Stimulated activated CD4-positive, alpha-beta T cell treated with anti-CD3 and anti-CD28 coated beads, Interleukin-1b, Interleukin-23, amount 100 ng/mL, for 1 hour (primary cell): ENCODE results near the gene ADAMTS17.

Experiments used
- DNase-seq, 2 donors: peaks; one replicate each; pipeline ENCODE4 v3.0.0-alpha.2; 2020; ENCODE audit warnings: low read depth in 2 of 2

The ADAMTS17 gene

DNA sequence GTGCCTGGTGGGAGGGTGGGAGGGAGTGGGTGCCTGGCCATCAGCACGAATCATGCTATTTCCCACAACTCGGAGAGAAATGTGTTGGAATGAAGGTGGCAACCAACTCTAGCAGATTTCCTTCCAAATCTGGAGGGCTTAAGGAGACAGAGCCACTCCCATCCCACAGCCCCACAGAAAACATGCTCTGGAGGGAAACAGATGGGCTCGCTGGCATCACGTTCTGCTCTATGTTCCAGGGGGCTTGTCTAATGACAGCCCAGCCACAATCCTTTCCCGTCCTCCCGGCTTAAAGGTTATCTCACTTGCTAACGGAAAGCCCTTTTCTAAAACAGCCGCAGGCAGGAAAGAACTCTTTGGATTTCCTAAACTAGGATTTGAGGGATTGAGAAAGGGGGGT is 65.3 kb downstream of the ADAMTS17 start:
- DNase-seq: no peak

DNA sequence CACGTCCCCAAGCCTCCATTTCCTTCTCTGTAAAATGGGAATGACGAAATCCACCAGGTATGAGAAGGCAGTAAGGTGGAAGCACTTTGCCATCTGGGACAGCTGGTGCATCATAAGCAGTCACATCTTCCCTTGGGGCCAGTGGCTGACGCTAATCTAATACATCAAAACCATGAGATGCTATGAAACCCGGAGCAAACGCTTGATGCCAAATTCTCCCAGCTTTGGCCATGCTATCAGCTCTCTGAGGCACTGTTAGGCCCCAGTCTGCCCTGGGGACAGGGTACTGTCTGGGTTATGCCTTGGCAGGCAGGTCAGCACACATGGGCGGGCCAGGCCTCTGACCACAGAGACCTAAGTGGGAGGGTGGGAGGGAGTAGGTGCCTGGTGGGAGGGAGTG is 66.1 kb downstream of the ADAMTS17 start:
- DNase-seq: no peak

DNA sequence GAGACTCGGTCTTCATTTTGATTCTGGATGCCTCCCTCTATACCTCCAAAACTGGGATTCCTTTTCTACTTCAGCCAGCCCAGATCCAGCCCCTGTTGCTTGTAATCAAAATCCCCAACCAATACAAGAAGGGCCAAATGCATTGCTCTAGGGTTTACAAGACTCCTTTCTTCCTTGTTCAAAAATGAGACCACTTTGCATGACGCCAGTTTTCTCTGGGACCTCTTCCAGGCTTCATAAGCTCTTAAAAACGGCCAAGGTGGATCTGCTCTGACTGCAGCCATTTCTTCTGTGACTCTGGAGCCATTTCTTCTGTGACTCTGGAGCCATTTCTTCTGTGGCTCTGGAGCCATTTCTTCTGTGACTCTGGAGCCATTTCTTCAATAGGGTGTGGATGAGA is 71.9 kb downstream of the ADAMTS17 start:
- no peak for DNase-seq

DNA sequence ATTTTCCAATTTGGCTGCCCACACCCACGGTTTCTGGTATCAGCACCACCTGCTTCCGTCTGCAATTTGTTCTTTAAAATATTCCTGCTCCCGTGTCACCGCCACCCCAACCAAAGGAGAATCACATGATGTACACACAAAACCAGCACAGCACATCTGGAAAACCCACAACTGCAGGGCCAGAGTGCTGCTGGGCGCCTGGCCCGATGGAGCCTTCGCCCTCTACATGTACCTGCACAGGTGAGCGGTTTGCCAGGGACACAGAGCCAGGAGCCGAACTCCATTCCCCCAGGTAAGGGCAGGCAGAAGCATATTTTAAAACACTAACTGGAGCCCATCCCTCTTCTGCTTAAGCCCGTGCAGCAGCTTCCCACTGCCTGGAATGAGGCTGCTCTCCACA is 75.6 kb downstream of the ADAMTS17 start:
- no peak for DNase-seq

DNA sequence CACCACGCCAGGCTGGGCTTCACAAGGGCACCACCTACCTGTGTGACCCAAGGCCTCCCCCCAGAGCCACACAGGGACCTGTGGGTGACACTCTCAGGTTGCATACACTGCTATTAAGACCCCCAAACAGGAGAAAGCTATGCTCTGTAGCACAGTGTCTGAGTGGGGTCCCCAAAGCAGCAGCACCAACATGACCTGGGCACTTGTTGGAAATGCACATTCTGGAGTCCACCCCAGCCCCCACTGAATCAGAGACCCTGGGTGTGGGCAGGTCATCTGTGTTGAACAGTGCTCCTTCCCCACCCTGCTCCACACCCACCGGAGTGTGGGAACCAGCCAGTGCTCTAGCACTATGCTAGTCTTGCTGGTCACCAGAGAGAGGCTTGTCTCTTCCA is 76.1 kb downstream of the ADAMTS17 start:
- DNase-seq: no peak

DNA sequence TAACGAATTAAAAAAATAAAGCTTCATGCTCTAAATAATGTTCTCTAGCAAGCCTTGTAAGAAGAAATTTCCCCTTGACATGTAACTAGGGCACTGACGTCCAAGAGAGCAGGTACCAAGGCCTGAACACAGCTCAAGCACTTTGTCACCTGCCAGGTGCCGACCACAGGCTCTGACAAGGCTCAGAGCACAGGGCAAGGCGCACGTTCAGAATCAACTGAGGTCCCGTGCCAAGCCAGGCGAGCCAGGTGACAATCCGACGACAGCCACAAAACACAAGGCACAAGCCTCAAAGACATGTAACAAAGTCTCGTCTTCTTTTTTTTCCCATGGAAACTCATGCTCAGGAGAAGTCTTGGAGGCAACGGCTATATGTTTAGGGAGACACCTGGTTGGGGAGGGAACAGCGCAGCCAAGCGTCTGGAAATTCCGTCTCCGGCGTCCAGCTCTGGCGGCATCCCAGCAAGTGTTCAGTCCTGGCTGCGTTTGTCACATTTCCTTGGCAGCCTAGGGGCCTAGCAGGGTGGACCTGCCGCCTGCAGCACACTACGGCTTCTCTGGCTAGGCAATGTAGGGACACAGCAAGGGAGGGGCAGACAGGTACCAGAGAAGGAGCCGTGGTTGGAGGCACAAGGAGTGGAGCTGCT is 76.7 kb downstream of the ADAMTS17 start:
- DNase-seq: no peak

DNA sequence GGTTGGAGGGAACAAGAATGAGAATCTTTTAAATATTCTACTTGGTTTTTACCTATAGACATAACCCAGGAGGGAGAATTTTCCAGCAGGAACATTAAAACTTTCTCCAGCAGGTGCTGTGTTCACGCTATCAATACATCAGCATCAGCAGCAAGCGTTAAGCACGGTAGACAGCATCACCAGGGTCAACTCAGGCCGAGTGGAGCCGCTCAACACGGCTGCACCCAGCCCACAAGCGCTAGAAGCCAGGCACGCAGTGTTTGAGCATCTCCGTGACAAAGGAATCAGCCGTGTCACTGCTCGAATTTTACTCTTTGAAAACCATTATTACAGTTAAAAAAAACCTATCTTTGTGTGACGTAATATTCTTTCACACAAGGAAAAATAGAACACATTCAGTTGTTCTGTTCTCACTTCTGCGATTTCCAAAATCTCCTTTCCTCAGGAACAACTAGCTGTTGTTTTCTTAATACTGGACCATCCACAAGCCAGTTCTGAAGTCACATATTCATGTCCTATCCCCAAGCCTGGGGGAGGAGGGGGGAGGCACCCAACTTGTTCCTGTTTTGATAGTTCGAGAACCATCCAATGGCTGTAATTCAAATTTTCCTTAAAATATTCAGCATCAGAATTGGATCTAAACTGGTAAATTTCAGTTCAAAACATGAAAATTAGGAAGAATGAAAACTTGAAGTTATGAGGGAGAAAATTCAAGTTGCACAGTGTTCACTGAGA is 77.9 kb downstream of the ADAMTS17 start:
- DNase-seq: no peak

DNA sequence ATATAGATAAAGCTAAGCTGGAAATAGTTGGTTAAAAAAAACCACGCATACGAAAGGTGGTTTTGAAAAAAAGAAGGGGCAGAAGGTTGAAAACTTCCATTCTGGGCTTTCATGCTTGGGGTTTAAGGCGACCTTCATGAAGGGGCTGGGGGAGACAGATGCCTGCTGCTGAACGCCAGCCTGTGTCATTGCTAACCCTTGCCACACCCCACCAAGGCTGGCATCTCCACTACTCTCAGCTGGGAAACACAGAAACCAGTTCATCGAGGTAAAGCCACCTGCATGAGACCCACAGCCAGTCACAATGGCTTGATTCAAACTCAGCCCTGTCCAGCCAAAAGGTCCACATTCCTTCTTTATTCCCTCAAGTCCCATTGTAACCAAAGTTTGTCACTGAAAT is 78.7 kb downstream of the ADAMTS17 start:
- DNase-seq: no peak

DNA sequence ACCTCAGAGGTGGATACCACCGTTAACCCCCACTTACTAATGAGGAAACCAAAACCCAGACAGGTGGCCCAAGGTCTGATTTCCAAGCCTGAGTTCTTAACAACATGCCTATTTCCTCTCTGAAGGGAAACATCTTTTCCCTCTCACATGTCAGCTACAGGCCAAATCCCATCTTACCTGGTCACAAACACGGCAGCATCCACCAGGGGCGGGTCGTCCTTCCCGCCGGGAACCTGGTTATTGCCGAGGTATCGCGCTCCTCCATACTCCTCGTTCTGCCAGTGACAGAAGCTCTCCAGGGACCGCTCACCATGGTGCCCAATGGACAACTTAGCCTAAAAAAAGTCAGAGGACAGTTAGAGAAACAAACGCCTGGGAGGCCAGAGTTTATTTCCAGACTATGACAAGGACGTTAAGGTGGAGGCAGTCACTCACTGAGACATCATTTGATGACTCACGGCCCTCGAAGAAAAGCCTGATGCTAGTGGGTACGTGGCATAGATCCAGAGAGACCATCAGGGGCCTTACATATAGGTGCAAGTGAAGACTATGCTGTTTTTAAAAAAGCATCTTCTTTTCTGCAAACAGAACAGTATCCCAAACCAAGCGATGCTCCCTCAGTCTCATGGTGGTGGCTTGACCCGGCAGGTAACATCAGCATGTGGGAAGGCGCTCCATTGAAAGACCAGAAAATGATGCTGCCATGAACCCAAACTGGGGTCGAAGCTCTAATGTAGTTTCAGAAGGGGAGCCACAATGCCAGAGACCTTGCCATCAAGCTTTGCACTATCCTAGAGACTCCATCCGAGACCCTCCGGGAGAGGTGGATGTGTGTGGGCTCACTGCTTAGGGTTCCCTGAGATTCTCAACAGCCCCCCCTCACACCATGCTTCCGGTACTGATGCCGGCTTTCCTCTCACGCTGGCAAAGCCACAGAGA is 80.2 kb downstream of the ADAMTS17 start:
- DNase-seq: no peak

DNA sequence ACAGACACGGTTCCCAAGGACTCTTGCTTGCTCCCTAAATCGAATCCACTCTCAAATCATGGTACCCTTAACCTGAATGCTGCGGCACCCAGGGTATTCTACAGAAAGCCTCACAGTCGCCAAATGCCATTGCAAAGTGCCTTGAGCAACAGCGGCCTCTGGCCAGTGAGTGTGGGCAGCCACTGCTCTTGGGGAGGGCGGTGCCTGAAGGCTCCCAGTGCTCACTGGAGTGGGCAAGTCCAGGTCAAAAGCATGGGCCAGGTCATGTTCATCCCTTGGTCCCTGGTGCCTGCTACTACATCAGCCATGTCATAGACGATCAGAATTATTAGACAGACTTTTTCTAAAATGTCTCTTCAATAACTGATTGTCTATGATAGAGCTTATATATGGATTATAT is 82.5 kb downstream of the ADAMTS17 start:
- DNase-seq: no peak

DNA sequence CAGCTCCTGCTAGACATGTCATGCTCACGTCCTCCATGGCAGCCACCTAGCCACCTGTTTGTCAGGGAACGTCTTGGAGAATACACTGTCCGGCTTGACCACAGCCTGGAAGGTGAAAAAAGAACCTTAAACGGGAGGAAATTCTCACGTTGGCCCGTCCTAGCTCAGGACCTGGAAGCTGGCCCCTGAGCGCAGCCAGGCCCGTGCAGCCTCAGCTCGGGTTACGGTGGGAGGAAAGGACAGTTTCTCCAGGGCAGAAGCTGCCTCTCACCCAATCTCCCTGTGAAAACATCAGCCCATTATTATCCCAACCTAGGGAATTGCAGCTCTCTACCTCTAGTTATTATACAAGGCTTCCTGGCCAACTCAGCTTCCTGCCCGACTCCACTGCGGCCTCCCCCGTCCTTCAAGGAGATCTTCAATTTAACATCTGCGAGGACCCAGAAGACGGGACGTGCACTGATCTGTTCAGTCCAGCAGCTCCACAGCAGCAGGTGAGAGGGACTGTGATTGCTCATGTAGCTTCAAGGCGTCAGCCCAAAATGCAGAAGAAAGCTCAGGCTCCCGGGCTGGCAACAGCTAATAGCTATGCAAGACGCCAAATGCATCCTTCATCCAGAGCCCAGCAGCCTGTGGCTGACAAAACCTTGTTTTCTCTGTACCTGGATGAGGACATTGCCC is 84.7 kb downstream of the ADAMTS17 start:
- DNase-seq: no peak

DNA sequence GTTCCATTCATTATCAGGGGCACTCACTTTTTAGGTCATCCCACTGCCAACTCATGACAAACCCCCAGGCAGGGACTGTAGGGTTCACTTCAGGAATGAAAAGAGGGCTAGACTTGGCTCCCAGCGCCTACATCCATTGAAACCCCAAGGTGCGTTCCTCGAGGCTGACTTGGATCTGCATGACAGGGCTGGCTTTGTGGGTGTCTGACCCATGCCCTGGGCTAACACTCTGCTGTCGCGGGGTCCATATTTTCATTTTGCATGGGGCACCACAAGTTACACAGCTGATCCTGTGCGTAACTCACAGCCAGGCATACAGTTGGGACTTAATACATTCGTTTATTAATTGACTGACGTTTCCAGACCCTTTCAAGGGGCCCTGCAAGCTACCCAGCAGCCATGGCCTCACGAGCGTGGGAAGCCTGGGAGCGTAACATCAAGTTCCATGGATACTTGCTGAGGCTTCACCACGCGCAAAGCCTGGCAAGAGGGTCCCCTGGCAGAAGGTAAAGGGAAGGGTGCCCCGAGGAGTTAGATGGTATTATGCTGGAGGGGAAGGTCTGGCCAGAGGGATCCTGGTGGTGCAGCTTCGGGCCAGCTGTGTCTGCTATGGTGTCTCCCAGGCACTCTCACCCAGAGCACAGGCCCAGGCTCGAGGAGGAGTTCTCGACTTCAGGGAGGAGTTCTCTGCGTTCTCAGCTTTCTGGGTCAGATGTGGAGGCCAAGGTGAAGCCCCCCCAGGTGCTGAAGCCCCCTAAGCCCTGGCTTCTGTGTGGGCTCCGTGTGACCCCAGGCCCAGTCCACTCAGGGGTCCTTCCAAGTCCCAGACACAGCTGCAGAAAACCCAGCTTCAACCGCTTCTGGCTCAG is 85.4 kb downstream of the ADAMTS17 start:
- no peak for DNase-seq

DNA sequence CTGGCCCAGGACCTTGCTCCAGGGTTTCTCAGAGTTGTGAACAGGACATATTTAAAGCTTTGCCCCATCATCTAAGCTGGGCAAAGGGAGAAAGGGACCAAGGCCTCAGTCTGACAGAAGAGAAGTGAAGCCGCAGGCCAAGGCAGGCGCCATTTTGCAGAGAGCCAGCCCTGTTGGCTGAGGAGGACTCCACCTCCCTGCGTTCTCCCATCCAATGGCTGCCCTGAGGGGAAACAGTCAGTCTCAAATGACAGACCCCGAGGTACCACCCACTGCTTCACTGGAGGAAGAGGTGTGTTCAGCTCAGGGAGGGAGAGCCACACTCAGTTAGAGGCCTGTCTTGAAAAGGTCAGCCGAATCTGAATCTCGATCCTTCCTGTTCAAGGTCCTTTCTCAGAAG is 86.1 kb downstream of the ADAMTS17 start:
- no peak for DNase-seq

DNA sequence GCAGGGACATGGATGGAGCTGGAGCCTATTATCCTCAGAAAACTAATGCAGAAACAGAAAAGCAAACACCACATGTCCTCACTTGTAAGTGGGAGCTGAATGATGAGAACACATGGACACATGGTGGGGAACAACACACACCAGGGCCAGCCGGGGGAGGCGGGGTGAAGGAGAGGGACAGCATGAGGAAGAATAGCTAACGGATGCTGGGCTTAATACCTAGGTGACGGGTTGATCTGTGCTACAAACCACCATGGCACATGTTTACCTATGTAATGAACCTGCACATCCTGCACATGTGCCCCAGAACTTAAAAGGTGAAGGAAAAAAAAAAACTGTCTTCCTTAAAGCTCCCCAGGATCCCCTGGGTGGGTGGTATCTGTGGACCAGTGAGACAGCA is 87.1 kb downstream of the ADAMTS17 start:
- DNase-seq: no peak

DNA sequence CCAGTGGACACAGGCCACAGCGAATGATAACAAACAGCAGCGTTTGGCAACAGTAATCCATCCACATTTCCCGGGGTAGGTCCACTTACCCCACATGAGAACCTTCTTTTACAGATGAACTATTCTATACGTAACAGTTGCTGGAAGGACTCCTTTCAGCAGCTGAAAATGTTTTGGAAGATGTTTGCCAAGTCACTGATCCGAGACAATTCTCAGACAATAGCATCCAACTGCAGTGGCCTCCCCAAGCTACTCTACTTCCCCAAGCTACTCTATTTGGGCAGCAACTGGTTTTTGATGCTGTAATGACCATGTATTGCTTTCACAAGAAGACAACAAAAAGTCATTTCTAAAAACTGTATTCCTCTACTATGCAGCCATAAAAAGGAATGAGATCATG is 87.5 kb downstream of the ADAMTS17 start:
- no peak for DNase-seq

DNA sequence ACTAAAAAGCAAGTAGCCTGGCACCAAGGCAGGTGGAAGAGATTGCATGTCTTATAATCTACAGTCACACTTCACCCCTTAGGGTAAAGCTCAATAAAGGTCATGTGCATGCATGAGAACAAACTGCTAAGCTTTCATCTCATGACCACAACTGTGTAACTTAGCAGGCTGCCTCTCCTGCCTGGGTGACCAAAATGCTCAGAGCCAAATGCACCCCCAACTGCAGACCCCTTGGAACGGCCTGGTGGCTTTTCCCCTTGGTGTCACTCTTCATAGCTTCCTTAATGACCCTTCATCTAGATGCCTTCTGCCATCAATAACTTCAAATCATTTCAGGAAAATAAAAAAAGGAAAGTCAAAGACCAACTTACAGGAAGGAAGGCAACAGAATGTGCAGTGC is 88.1 kb downstream of the ADAMTS17 start:
- DNase-seq: no peak

DNA sequence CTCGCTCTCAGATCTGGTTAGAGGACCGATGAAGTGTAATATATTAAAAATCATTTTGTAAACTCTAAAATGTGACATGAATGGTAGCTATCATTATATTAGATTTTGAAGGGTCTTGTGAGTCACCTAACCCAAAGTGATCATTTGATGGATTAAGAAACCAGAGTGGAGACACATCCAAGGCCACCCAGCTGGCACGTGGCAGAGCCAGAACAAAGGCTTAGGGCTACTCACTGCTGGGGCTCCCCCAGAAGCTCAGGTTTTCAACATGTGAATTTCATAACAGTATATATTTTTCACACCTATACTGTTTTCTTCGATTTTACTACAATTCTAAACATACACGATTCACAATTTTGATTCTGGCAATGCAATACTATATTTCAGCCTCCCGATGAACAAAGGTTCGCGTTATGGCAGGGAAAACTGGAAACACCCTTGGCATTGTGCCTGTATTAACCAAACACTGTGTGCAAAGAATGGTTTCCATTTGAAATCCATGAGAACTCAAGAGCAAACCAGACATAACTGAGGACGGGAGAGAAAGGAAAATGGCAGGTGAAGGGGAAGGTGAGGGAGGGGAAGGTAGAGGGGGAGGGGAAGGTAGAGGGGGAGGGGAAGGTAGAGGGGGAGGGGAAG is 88.9 kb downstream of the ADAMTS17 start:
- no peak for DNase-seq

DNA sequence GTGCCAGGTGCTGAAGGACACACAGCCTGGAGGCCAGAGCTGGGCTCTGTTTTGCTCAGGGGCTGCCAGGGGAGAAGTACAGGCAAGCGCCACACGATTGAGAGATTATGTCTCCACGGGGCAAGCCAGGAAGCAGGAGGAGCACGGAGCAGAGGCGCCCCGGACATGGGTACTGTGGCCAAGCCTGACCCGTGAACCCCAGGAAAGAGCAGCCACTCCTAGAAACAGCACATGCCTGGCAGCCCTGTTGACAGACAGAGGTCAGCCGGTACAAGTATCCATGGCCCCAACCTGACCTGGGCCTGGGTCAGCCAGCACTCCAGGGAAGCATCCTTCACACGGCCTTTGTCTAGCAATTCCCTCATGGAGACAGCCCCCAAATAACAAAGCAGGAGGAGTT is 89.4 kb downstream of the ADAMTS17 start:
- DNase-seq: no peak

DNA sequence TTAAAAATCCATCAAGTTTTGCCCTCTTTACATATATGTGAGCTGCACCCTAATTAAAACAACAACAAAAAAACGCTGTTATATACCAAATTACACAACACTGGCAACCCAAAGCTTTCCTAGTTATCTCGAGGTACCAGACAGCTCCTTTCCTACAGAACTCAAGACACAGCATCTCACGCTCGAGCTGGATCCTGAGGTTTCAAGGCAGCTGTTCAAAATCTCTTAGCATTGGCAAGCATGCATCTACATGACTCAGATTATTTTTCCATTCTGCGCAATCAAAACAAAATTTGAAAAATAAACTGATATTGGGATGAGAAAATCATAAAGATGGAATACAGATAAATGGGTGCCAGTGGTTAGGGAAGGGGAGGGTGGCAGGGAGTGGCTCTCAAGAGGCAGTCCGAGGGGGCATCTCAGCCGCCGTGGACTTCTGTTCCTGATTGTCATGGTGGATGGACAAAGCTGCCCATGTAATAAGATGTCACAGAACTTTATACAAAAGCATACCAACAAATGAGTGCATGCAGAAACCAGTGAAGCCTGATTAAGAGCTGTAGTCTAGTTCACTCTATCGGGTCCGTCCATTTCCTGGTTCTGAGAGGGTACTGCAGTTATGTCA is 91.5 kb downstream of the ADAMTS17 start:
- DNase-seq: no peak
